ENCODE data around the gene ST3GAL4. TPM values are rescaled to one million over a fixed set of nuclear protein-coding genes. Genes with fewer than 3 reads are reported as not detected.
"Not testable (repeated sequence)": the region's sequence is repeated elsewhere in the genome, so short reads cannot be mapped to it uniquely, and the experiment has no call there.

The ST3GAL4 gene
- polyA plus RNA-seq, 1 donor, result 15.3 TPM

- no peak for DNase-seq
Observed at GRCh38 chr11:126362879-126363655, 7.6 kb downstream of the ST3GAL4 start.

- no peak for DNase-seq
Observed at GRCh38 chr11:126363706-126364248, 8.3 kb downstream of the ST3GAL4 start.

GRCh38 chr11:126364735-126365134, 9.2 kb downstream of the ST3GAL4 start:
- not testable (repeated sequence) for DNase-seq

- DNase-seq, result not testable (repeated sequence)
Observed at GRCh38 chr11:126365508-126365907, 10.0 kb downstream of the ST3GAL4 start.

DNA sequence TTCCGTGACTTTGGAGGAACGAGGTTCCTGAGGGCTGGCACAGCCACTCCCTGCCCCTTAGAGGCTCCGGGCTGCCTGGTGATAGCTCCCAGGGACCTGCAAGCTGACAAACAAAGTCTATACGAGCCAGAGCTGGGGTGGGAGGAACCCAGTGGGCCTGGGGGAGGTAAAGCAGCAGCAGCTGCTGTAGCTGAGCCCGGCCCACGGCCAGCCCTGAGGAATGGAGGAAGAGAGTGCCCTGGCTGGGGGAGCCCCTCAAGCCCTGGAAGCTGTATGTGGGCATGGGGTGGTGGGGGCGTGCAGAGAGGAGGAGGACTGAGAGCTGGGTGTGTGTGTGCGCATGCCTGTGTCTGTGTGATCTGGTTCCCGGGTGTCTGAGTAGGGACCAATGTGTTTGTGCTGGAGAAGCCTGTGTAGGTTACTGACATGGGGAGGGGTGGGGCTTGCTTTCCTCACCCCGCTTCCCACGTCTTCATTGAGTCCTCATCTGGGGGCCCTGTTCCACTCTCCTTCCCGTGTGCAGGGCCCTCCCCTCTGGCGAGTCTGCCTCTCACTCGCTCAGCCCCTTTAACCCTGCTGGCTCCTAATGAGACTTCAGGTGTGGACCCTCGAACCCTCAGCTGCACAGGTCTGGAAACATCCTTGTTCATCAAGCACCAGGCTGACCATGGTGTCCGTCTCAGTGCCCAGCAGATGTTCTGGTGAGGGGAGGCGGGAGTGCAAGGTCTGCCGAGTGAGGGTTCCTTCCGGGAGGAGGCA, 10.8 kb downstream of the ST3GAL4 start:
- peak; percentile 33 for DNase-seq

DNA sequence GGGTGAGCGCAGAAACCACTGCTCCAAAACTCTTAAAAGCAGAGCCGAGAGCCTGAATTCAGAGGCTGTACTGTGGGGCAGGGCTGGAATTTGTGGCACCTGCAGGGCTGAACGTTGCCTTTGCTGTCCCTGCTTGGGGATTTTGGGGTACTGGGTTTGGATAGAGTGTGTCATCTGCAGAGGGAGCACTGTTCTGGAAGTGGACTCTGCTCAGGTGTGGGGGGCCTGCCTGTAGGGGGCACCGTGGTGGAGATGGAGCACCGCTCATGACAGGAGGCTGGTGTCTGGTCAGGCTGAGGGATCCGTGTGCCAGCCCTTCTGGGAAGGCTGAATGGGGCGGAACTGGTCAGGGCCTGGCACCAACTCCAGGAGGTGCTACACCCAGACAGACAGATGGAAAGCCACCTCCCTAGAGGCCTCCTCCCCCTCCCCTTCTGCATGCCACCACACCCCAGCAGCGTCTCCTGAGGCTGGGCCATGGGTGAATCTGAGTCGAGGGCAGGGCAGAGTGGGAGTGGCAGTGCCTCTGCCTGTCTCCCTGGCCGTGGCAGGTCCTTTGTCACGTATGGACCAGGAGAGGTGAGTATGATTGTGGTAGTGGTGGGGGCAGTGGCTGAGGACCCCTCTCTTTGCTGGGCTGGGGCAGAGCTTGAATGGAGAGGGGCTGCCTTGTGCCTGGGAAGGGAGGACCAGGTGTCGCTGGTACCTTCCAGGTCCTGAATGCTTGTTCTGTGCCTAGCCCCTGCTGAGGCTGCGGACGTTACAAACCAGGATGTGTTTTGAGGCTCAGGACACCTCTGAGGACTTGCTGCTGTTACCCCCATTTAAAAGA, 11.6 kb downstream of the ST3GAL4 start:
- not testable (repeated sequence) for DNase-seq

GRCh38 chr11:126367806-126368205, 12.3 kb downstream of the ST3GAL4 start:
- not testable (repeated sequence) for DNase-seq

- DNase-seq, result not testable (repeated sequence)
Observed at GRCh38 chr11:126368336-126369119, 13.0 kb downstream of the ST3GAL4 start.

DNA sequence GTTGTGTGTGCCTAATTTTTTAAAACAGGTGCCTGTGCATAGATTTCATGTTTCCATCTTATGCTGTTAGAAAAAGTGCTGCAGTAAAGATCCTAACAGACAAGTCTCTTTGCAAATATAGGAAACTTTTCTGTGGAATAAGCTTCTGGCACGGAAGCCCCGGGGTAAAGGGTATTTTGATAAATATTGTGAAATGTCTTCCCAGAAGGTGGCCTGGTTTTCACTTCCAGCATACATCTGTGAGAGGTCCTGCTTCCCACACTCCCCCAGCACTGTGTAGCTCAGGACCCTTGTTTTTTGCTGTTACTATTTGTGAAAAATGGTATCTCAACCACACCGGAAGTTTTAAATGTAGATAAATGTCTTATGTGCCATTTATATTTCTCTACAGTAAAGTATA, 14.5 kb downstream of the ST3GAL4 start:
- no peak for DNase-seq

GRCh38 chr11:126371595-126371994, 16.1 kb downstream of the ST3GAL4 start:
- no peak for DNase-seq

GRCh38 chr11:126373389-126374066, 18.0 kb downstream of the ST3GAL4 start:
- DNase-seq, result not testable (repeated sequence)

DNA sequence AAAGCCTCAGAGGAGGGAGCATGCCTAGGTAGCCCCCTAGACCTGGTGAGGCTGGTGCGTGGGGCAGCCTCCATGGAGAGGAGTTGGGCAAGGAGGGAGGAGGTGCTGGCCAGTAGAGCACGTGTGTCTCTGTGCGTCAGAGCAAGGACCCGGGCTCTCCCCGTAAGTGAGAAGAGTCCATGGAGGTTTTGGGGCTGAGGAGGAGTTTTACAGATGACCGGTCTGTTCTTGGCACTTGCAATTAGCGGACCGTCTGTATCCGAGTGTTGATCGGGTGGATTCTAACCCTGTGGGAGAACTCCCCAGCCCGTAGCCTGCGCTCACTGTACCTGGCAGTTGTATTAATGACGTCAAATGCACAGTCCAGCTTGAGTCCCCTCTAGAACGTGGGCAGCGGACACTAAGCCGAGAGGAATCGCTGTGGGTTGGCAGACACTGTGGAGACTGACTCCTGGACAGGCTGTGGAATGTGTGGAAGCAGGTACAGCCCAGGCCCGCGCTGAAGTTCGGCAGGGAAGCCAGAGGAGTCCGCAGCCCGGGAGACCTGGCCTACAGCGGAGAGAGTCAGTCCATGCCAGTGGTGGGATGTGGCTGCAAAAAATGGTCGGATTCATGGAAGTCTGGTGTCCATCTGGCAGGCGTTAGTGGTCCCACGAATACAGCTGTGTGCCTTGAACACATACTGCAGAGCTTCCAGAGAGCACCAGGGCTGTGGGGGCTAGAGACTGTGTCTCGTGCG, 19.2 kb downstream of the ST3GAL4 start:
- DNase-seq, result not testable (repeated sequence)

- DNase-seq, result no peak
Observed at GRCh38 chr11:126375726-126376125, 20.2 kb downstream of the ST3GAL4 start.

- no peak for DNase-seq
Observed at GRCh38 chr11:126378763-126379162, 23.3 kb downstream of the ST3GAL4 start.

DNA sequence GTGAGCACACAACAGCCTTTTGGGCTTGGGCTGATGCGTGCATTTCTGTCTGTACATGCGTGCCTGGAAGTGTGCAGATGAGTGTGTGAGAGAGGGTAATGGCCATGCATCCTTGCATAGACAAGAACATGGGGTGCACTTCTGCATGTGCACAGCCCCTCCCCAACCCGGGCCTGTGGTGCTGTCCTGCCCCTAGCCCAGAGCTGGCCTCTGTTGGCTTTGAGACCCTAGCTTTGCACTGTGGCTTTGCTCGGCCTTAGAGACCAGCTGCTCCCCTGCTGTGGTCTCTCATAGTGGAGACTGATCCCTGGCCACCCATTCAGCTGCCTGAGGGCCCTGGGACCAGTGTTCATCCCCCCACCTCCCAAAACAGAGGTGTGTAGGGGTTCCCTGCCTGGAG, 25.4 kb downstream of the ST3GAL4 start:
- DNase-seq, result no peak

DNA sequence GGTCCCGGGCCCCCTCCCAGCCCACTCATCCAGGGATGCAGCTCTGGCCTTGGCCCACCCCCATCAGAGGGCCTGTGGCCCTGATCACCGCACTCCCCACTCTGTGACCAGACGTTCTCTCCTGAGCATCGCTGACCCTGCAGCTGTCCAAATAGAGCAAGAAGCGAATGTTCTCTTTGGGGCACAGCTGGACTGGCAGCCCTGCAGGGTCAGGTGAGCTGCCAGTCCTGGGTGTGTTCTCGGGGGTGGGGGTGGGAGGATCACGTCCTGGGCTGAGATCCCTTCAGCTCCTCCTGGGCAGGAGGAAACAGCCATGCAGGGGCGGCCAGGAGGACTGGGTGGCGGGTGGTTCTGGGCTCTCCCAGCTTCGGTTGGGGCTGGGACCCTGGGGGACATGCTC, 26.5 kb downstream of the ST3GAL4 start:
- not testable (repeated sequence) for DNase-seq

DNA sequence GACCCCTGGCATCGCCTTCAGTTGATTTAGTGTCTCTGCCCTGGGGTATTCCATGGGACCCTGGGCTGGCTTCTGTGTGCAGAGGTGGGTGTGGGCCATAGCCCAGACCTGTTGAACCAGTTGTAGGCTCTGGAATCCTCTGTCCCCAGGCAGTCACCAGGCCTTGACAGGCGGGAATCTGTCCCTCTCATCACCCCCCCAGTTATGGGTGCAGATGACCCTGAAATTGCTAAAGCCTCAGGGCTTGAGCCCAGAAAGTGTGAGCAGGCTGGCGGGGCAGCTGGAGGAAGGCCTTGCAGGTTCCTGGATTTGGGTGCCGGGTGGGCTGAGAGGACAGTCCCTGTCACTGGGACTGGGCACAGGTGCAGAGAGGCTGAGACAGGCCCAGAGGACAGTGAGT, 27.2 kb downstream of the ST3GAL4 start:
- not testable (repeated sequence) for DNase-seq

DNA sequence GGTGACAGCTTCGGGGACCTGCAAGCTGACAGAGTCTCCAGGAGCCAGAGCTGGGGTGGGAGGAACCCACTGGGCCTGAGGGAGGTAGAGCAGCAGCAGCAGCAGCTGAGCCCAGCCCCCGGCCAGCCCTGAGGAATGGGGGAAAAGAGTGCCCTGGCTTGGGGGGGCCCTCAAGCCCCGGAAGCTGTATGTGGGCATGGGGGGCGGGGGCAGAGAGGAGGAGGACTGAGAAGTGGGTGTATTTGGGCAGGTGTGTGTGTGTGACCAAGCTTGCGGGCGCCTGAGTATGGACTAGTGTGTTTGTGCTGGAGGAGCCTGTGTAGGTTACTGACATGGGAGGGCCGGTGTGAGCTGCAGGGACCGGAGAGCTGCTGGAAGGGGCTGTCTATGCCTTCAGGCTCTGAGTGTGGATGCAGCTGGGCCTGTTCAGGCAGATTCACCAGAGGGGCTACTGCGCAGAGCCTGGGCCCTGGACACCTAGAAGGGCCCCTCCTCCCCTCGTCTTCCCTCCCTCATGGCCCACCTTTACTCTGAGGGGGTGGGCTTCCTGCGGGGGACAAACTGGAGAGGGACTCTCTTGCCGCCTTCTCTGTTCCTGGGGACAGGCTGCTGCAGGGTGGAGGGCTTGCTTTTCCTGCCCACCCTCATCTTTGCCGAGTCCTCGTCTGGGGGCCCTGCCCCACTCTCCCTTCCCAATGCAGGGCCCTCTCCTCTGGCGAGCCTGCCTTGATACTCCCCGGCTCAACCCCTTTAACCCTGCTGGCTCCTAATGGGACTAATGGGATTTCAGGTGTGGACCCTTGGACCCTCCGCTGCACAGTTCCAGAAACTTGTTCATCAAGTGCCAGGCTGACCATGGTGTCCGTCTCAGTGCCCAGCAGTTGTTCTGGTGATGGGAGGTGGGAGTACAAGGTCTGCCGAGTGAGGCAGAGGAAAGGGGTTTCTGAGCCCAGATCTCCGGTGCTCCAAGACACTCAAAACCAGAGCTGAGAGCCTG, 28.2 kb downstream of the ST3GAL4 start:
- no peak for DNase-seq

Measured in left kidney (tissue), 2 donors.